Heart right ventricle (tissue), 16 donors: ENCODE data around the gene KLF7. TPM values are rescaled to one million over a fixed set of nuclear protein-coding genes. Genes with fewer than 3 reads are reported as not detected.

Source experiments
- ATAC-seq, 8 donors: fragments of 200-7000 bp; cut with Tn5 transposase; one replicate each; pipeline ENCODE4 v1.9.1; 2020; ENCODE audit warnings: mild to moderate bottlenecking in 8 of 8, moderate library complexity in 8 of 8, moderate number of reproducible peaks in 1 of 8
- DNase-seq, 2 donors: peaks; one replicate each; pipeline ENCODE4 v3.0.0-alpha.2; 2020
- H3K27ac ChIP-seq, 10 donors: fragments of 200-600 bp; sonication (generic) in 2 of 10; one replicate each; pipeline versions ENCODE4 v1.5.0 to v1.8.0; 2020 to 2022; ENCODE audit warnings: mild to moderate bottlenecking in 3 of 10
- H3K27me3 ChIP-seq, 7 donors: fragments of 200-600 bp; one replicate each; pipeline ENCODE4 v1.8.0; 2021 to 2022; ENCODE audit warnings: mild to moderate bottlenecking in 2 of 7
- H3K36me3 ChIP-seq, 9 donors: fragments of 200-600 bp; sonication (generic) in 1 of 9; one replicate each; pipeline versions ENCODE4 v1.5.0 to v1.8.0; 2020 to 2022; ENCODE audit warnings: mild to moderate bottlenecking in 2 of 9
- H3K4me1 ChIP-seq, 9 donors: fragments of 200-600 bp; sonication (generic) in 1 of 9; one replicate each; pipeline versions ENCODE4 v1.5.0 to v1.8.0; 2020 to 2022; ENCODE audit warnings: mild to moderate bottlenecking in 4 of 9
- H3K4me3 ChIP-seq, 10 donors: fragments of 200-600 bp; sonication (generic) in 2 of 10; one replicate each; pipeline versions ENCODE4 v1.5.0 to v1.8.0; 2020 to 2022; ENCODE audit warnings: mild to moderate bottlenecking in 7 of 10, moderate library complexity in 2 of 10
- H3K9me3 ChIP-seq, 11 donors: fragments of 200-600 bp in 10 of 11; sonication (generic) in 2 of 11; one replicate each; pipeline versions ENCODE4 v1.5.0 to v1.8.0; 2013 to 2022; ENCODE audit warnings: mild to moderate bottlenecking in 2 of 11, control low read depth in 1 of 11, moderate library complexity in 1 of 11
- CTCF ChIP-seq, 9 donors: fragments of 200-600 bp; sonication (generic) in 2 of 9; IDR thresholded peaks; one replicate each; pipeline versions ENCODE4 v1.5.0 to v1.8.0; 2021 to 2022; ENCODE audit warnings: antibody characterized with exemption in 9 of 9, mild to moderate bottlenecking in 5 of 9, moderate library complexity in 1 of 9
- WGBS, 2 donors: extraction: QIAGEN DNeasy Blood & Tissue Kit; methylation state at CpG; one replicate each; pipeline ENCODE4 v1.1.7; 2013; ENCODE audit warnings: inconsistent platforms in 1 of 2; 5-methylcytosine and 5-hydroxymethylcytosine counted together
- intact Hi-C, 10 donors: fragments of 100-400 bp; cut with DNase I; formaldehyde crosslinking; loops; one replicate each; pipeline versions ENCODE4 v1.11.1 to v1.14.2; 2022
- polyA plus RNA-seq, 2 donors: library from polyadenylated mRNA; stranded (reverse); fragments of 200-250 nt; gene quantifications; one replicate each; pipeline ENCODE4 v1.2.3, GENCODE V29; 2013
- total RNA-seq, 10 donors: library from RNA; stranded (reverse); fragmentation: NEBNext Ultra II Directional in 3 of 10; extraction: Animal tissue kit (Norgen Biotek cat#: 25700) in 3 of 10; gene quantifications; one replicate each; pipeline versions ENCODE4 v1.2.1 to v1.2.4, GENCODE V29; 2021 to 2023
- donor health status: Arrhythmogenic right ventricular cardiomyopathy.
- donor health status: ischemic (EF 13 %, LVEDD 7.1; RV severe dilation, severe dysfunction).
- donor health status: healthy with polysubstance abuse.
- donor health status: DM: no; HTN: yes; CAD: no.
- donor health status: DM: no; HTN: no; CAD: no.
- donor health status: ischemic (EF 25% LVEDD 6.9; RV normal size, moderate dysfunction).
- donor health status: ischemic (EF 25% LVEDD 5.7; RV mildly dilated, moderate dysfunction).
- donor health status: healthy.
- donor health status: DM: yes; HTN: yes; CAD: no.
- donor health status: Ischemic cardiomyopathy.
- donor health status: ischemic (EF 35%, LVEDD 5.7; RV mildly dilated, moderate dysfunction).
- donor health status: nonischemic (EF 11% LVEDD 7.7; RV severe dilation, severe dysfunction).
- donor health status: DM: yes; HTN: yes; CAD: no.
- donor health status: PGD.
- donor health status: ischemic (EF 29% LVEDD 5.4; RV normal size, mild dysfunction).
- donor health status: nonischemic (EF 23%, LVEDD 6.1; RV moderate dilation, normal function).

KLF7 gene
- total and polyA plus RNA-seq, 12 donors: 5.0 to 51.8 (median 27.9) TPM

GRCh38 chr2:207149249-207150213 is 16.2 kb downstream of the KLF7 start:
- ATAC-seq (peak; percentile 43 to 87 (median 76)), DNase-seq (peak in 1 of 2 donors; percentile 30)
- H3K9me3 ChIP-seq: no peaks in the 10 kb centered on the region
- H3K4me3 ChIP-seq: no peak overlapping the region
- H3K4me1 ChIP-seq: peaks cover 27 to 100% (median 99%) of the 10 kb centered on the region in 9 donors
- peak overlapping the region in 8 of 10 donors; percentile 20 to 100 (median 53) for H3K27ac ChIP-seq
- no peaks in the 10 kb centered on the region for H3K27me3 ChIP-seq
- intact Hi-C loops: loop anchor here in 2 of 10 donors (10.0 kb wide), 3 partner anchors 55 to 325 kb away; no protein-coding TSS in a partner anchor
- no peak for TF ChIP-seq CTCF (IDR thresholded peaks at IDR 0.05)
- WGBS, 2 donors: 42 to 53% methylated on average over 7 of the region's 7 CpGs
- peaks cover 0 to 17% (median 0%) of the 10 kb centered on the region in 9 donors for H3K36me3 ChIP-seq

- no peak for DNase-seq
- no peaks in the 10 kb centered on the region for H3K27me3 ChIP-seq
- H3K4me3 ChIP-seq: no peak overlapping the region
- intact Hi-C loops: loop anchor here in 2 of 10 donors (10.0 kb wide), 2 partner anchors 53 to 63 kb away; no protein-coding TSS in a partner anchor
- WGBS, 2 donors: 89 to 98% methylated on average over 2 of the region's 2 CpGs
- H3K4me1 ChIP-seq: peaks cover 33 to 100% (median 99%) of the 10 kb centered on the region in 9 donors
- peaks cover 0 to 17% (median 0%) of the 10 kb centered on the region in 9 donors for H3K36me3 ChIP-seq
- H3K27ac ChIP-seq: peak overlapping the region in 2 of 10 donors; percentile 62 to 100
- TF ChIP-seq CTCF (IDR thresholded peaks at IDR 0.05): no peak
- no peaks in the 10 kb centered on the region for H3K9me3 ChIP-seq
- no peak for ATAC-seq
Measured at GRCh38 chr2:207148020-207148419, 17.7 kb downstream of the KLF7 start.

GRCh38 chr2:207144173-207144785 is 21.5 kb downstream of the KLF7 start:
- no peaks in the 10 kb centered on the region for H3K9me3 ChIP-seq
- intact Hi-C loops: loop anchor here in 3 of 10 donors (5.0 to 10.0 kb wide), 3 partner anchors 47 to 59 kb away; no protein-coding TSS in a partner anchor
- no peak for DNase-seq
- TF ChIP-seq CTCF (IDR thresholded peaks at IDR 0.05): no peak
- H3K36me3 ChIP-seq: peaks cover 0 to 17% (median 0%) of the 10 kb centered on the region in 9 donors
- no peak for ATAC-seq
- WGBS, 2 donors: 86 to 89% methylated on average over 3 of the region's 3 CpGs
- peak overlapping the region in 7 of 10 donors; percentile 6 to 44 (median 33) for H3K4me3 ChIP-seq
- H3K4me1 ChIP-seq: peaks cover 33 to 100% (median 98%) of the 10 kb centered on the region in 9 donors
- H3K27me3 ChIP-seq: no peaks in the 10 kb centered on the region
- peak overlapping the region; percentile 69 to 94 (median 88) for H3K27ac ChIP-seq
